GM12891 (cell line): ENCODE data around the gene REEP2.
A peak's percentile ranks its signal among the peaks of the same experiment; 100 is the strongest.

Source experiments
- DNase-seq: peaks from one replicate; pipeline ENCODE4 v3.0.0; 2011; ENCODE audit warnings: low spot score; ENCODE audit not compliant: insufficient read length
- FAIRE-seq: peaks from 2 replicates; lab custom pipeline; 2011; peaks lifted over from hg19 to GRCh38; lab: Jason Lieb, UNC
- PAX5 ChIP-seq: IDR thresholded peaks from 2 replicates; pipeline ENCODE4 v1.6.1; 2011; ENCODE audit warnings: low read length, moderate library complexity, mild to moderate bottlenecking; ENCODE audit not compliant: insufficient read depth, severe bottlenecking
- POLR2A ChIP-seq: IDR thresholded peaks from 2 replicates; pipeline ENCODE4 v1.6.1; 2011; ENCODE audit warnings: low read depth, low read length, control low read depth
- POLR2AphosphoS5 ChIP-seq: IDR thresholded peaks from 2 replicates; pipeline ENCODE4 v1.6.1; 2011; ENCODE audit warnings: low read depth, low read length, control low read depth
- POU2F2 ChIP-seq: IDR thresholded peaks from 2 replicates; pipeline ENCODE4 v1.6.1; 2011; ENCODE audit warnings: low read depth, mild to moderate bottlenecking, control low read depth, low read length, moderate library complexity
- SPI1 ChIP-seq: IDR thresholded peaks from 2 replicates; pipeline ENCODE4 v1.6.1; 2011; ENCODE audit warnings: low read depth, low read length, control low read depth
- TAF1 ChIP-seq: IDR thresholded peaks from 2 replicates; pipeline ENCODE4 v1.6.1; 2011; ENCODE audit warnings: low read depth, low read length, control low read depth

REEP2 gene

DNA sequence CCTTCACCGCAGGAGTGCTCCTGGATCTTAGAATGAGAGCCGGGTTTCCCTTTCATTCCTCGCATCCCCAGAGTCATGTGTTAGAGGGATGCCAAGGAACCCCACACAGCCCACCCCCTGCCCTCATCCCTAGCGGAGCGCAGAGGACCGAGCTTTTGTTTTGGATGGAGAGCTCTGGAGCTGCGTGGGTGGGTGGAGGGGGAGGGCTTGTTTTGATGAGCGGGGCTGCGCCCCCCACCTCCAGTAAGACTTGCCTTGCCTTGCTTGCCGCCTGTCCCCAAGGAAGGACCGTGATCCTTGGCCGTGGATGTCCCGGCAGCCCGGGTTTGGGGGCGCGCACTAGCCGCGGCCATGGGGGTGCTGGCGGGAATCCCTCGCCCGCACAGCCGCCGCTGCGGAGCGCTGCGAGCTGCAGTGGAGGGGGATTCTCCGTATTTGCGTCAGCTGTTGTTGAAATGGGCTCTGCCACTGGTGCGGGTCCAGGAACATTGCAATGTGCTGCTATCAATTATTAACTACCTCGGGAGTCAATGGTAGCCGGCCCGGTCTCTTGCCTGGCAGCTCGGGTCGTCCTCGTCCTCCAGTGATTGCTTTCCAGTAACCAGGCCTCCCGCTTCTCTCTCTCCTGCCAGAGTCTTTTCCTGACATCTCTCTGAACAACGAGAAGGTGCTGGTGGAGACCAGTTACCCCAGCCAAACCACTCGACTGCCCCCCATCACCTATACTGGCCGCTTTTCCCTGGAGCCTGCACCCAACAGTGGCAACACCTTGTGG lies 27.5 kb downstream of the REEP2 start:
- FAIRE-seq (peak; percentile 5), DNase-seq (no peak)
- TF ChIP-seq SPI1 (no peak), PAX5 (no peak), POLR2AphosphoS5 (no peak; the same call in 1 of the 2 replicates), POLR2A (no peak), POU2F2 (no peak)

DNA sequence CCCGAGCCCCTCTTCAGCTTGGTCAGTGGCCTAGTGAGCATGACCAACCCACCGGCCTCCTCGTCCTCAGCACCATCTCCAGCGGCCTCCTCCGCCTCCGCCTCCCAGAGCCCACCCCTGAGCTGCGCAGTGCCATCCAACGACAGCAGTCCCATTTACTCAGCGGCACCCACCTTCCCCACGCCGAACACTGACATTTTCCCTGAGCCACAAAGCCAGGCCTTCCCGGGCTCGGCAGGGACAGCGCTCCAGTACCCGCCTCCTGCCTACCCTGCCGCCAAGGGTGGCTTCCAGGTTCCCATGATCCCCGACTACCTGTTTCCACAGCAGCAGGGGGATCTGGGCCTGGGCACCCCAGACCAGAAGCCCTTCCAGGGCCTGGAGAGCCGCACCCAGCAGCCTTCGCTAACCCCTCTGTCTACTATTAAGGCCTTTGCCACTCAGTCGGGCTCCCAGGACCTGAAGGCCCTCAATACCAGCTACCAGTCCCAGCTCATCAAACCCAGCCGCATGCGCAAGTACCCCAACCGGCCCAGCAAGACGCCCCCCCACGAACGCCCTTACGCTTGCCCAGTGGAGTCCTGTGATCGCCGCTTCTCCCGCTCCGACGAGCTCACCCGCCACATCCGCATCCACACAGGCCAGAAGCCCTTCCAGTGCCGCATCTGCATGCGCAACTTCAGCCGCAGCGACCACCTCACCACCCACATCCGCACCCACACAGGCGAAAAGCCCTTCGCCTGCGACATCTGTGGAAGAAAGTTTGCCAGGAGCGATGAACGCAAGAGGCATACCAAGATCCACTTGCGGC lies 28.2 kb downstream of the REEP2 start:
- FAIRE-seq = no peak
- TF ChIP-seq POLR2AphosphoS5 (no peak), POU2F2 (no peak), SPI1 (no peak), TAF1 (no peak), POLR2A (no peak), PAX5 (no peak)
- DNase-seq = no peak

DNA sequence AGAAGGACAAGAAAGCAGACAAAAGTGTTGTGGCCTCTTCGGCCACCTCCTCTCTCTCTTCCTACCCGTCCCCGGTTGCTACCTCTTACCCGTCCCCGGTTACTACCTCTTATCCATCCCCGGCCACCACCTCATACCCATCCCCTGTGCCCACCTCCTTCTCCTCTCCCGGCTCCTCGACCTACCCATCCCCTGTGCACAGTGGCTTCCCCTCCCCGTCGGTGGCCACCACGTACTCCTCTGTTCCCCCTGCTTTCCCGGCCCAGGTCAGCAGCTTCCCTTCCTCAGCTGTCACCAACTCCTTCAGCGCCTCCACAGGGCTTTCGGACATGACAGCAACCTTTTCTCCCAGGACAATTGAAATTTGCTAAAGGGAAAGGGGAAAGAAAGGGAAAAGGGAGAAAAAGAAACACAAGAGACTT lies 28.9 kb downstream of the REEP2 start:
- TF ChIP-seq POU2F2 = no peak
- TF ChIP-seq POLR2A = no peak
- no peak for TF ChIP-seq SPI1
- no peak for TF ChIP-seq TAF1
- TF ChIP-seq PAX5 = no peak
- no peak for TF ChIP-seq POLR2AphosphoS5
- DNase-seq = no peak

DNA sequence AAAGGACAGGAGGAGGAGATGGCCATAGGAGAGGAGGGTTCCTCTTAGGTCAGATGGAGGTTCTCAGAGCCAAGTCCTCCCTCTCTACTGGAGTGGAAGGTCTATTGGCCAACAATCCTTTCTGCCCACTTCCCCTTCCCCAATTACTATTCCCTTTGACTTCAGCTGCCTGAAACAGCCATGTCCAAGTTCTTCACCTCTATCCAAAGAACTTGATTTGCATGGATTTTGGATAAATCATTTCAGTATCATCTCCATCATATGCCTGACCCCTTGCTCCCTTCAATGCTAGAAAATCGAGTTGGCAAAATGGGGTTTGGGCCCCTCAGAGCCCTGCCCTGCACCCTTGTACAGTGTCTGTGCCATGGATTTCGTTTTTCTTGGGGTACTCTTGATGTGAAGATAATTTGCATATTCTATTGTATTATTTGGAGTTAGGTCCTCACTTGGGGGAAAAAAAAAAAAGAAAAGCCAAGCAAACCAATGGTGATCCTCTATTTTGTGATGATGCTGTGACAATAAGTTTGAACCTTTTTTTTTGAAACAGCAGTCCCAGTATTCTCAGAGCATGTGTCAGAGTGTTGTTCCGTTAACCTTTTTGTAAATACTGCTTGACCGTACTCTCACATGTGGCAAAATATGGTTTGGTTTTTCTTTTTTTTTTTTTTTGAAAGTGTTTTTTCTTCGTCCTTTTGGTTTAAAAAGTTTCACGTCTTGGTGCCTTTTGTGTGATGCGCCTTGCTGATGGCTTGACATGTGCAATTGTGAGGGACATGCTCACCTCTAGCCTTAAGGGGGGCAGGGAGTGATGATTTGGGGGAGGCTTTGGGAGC lies 29.5 kb downstream of the REEP2 start:
- TF ChIP-seq TAF1 (no peak), POLR2A (peak; percentile 42; the same call in 1 of the 2 replicates)
- DNase-seq (no peak), FAIRE-seq (no peak)

More for the DNA sequence above, 28.9 kb downstream of the REEP2 start:
- FAIRE-seq = no peak

DNA sequence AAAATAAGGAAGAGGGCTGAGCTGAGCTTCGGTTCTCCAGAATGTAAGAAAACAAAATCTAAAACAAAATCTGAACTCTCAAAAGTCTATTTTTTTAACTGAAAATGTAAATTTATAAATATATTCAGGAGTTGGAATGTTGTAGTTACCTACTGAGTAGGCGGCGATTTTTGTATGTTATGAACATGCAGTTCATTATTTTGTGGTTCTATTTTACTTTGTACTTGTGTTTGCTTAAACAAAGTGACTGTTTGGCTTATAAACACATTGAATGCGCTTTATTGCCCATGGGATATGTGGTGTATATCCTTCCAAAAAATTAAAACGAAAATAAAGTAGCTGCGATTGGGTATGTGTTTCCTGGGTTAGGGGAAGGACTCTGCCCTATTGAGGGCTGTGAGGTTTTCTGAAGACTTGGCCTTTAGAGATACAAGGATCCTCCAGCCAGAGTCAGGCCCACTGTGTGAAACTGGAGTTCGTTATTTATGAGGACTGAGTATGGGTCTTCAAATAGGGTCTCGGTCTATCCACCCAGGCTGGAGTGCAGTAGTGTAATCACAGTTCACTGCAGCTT lies 30.2 kb downstream of the REEP2 start:
- no peak for DNase-seq
- no peak for TF ChIP-seq POU2F2
- no peak for TF ChIP-seq TAF1
- TF ChIP-seq SPI1 = no peak
- no peak for TF ChIP-seq PAX5
- TF ChIP-seq POLR2AphosphoS5 = no peak
- TF ChIP-seq POLR2A = no peak; the same call in 1 of the 2 replicates
- no peak for FAIRE-seq

DNA sequence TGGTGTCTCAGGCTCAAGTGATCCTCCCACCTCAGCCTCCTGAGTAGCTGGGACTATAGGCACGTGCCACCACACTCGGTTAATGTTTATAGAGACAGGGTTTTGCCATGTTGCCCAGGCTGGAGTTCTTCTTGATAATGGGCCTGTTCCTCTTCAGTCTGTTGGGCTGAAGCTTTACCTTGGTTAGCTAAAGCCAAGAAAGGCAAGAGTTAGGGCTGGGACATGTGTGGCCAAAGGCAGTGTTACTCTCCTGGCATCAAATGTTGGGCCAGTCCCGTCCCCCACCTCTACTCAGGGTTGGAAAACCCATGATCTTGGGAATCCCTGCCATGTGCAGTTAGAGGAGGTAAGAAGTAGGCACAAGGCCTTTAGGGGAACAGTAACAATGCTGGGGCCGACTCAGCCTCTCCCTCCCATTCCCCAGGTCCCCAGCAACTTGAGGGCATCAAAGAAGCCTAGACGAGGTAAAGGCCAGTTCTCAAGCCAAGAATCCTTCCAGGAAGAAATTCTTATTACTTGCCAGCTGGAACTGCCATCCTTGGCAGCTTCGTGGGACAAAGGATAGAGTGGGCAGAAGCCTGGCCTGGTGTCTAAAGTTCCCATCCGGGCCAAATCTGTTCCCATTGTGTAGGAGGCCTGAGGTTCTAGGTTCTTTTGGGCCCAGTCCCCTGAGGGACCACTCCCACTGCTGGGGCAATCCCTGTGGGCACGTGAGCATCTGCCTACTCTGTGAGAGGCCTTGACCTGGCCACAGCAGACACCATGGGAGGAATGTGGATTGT lies 30.9 kb downstream of the REEP2 start:
- no peak for FAIRE-seq
- TF ChIP-seq POLR2AphosphoS5 (peak; percentile 73), POU2F2 (peak; percentile 67), PAX5 (no peak), SPI1 (no peak), POLR2A (peak; percentile 88)
- DNase-seq = no peak

DNA sequence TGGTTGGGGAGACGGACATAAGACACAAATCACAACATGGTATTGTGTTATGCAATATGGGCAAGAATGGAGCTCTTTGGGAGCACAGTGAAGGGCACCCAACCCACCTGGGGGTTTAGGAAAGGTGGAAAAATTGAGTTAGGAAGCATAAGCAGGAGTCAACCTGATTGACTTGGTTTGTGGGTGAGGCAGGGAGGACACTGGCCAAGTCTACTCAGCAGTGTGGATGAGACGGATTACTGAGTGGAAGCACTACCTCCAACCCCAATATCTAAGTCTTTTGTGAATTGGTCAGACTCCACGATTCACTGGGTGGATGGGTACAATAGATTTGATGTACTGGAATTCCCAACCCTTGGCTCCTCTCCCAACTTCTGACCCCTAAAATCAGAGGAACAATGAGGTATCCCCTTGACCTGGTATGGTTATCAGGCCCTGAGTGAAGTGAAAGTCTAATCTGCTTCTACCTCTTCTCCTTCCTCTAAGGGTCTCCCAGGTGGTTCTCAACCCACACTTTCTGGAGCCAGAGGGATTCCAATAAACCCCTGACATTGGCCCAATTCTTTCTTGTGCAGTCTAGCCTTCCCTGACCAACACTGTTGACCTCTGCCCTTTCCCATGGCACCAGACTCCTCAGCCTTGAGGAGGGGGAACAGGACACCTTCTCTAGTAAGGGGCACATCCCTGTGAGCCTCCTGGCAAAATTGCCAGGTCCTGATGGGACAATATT lies 31.6 kb downstream of the REEP2 start:
- no peak for DNase-seq
- FAIRE-seq = no peak
- TF ChIP-seq SPI1 (no peak), PAX5 (no peak), POU2F2 (no peak), POLR2AphosphoS5 (no peak), POLR2A (no peak), TAF1 (no peak)

DNA sequence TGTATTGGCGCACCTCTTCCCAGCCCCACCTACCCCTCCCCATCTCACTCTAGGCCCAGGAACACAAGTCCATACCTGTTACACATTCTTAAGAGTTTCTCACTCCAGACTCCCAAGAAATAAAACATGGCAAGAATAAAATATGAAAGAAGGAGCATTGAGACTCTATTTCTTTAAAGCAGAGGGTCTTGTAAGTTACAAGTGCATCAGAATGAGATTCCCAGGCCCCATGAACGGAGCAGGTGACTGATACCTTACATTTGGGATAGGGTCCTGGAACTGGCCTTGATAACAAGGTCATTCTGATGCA lies 32.1 kb downstream of the REEP2 start:
- TF ChIP-seq POU2F2 = no peak
- TF ChIP-seq PAX5 = no peak
- no peak for TF ChIP-seq POLR2AphosphoS5
- TF ChIP-seq TAF1 = no peak
- no peak for TF ChIP-seq SPI1
- no peak for TF ChIP-seq POLR2A
- FAIRE-seq (no peak), DNase-seq (no peak)
